ENCODE measurements around the gene ATP2A2. TPM values are rescaled to one million over a fixed set of nuclear protein-coding genes. Genes with fewer than 3 reads are reported as not detected.

Gene ATP2A2
- total and polyA plus RNA-seq, 2 donors (not counting 1 experiment from before 2014, with no cell fraction given): 35.3 to 68.2 TPM

GRCh38 chr12:110243227-110243626 is 37.8 kb upstream of the ATP2A2 start:
- Histone ChIP-seq H4K20me1 (ENCODE audit: control insufficient read depth, insufficient read depth, low read length, poor library complexity, severe bottlenecking) (no peaks in the 10 kb centered on the region), H2AFZ (ENCODE audit: insufficient read depth, low read depth, low read length, poor library complexity, severe bottlenecking) (no peak overlapping the region), H3K4me3 (ENCODE audit: control extremely low read depth in 1 of 5, extremely low read depth in 1 of 5, insufficient read depth in 1 of 5, low read depth in 2 of 5, low read length in 4 of 5) (no peak overlapping the region), H3K27me3 (replicated peaks in 1 of 4; ENCODE audit: control extremely low read depth in 1 of 4, control insufficient read depth in 3 of 4, insufficient read depth in 4 of 4, low read length in 3 of 4) (no peaks in the 10 kb centered on the region), H3K4me1 (ENCODE audit: control insufficient read depth in 2 of 2, insufficient read depth in 2 of 2, low read length in 2 of 2) (peaks cover 0 to 5% of the 10 kb centered on the region in 2 donors), H3K4me2 (replicated peaks; ENCODE audit: low read depth, low read length, poor library complexity, severe bottlenecking) (no peak overlapping the region), H3K36me3 (replicated peaks in 1 of 2; ENCODE audit: control extremely low read depth in 1 of 2, control insufficient read depth in 1 of 2, extremely low read depth in 1 of 2, insufficient read depth in 2 of 2, low read length in 1 of 2) (no peaks in the 10 kb centered on the region), H3K9ac (ENCODE audit: low read length) (no peak overlapping the region), H3K9me3 (ENCODE audit: control extremely low read depth in 1 of 3, control insufficient read depth in 2 of 3, insufficient read depth in 1 of 3, low read length in 2 of 3) (peaks cover 0 to 3% (median 0%) of the 10 kb centered on the region in 3 donors), H3K79me2 (ENCODE audit: control insufficient read depth, insufficient read depth, low read length) (no peaks in the 10 kb centered on the region), H3K27ac (ENCODE audit: low read length in 2 of 2) (no peak overlapping the region)
- POLR2A ChIA-PET: no interaction called here
- Mint-ChIP-seq H3K4me1 (peaks cover 7% of the 10 kb centered on the region), H3K27ac (no peak overlapping the region), H3K27me3 (peaks cover 9% of the 10 kb centered on the region), H3K9me3 (ENCODE audit: insufficient read depth) (no peaks in the 10 kb centered on the region), H3K4me3 (no peak overlapping the region)
- TF ChIP-seq EZH2 (IDR thresholded peaks at IDR 0.05; ENCODE audit: borderline replicate concordance, insufficient read depth, low read depth, low read length, poor library complexity, severe bottlenecking) (no peak), CTCF (IDR thresholded peaks at IDR 0.05) (no peak)
- ATAC-seq (ENCODE audit: low read depth) (no peak), DNase-seq (no peak)
- WGBS (ENCODE audit: insufficient coverage): 91% methylated on average over 4 of the region's 5 CpGs
- intact Hi-C loops (cut with micrococcal nuclease): no loop called here
- CTCF ChIA-PET: interaction anchor here (1.5 kb wide), 1 partner anchor 143 kb away, joined by 3 read pairs; no protein-coding TSS in a partner anchor

- Histone ChIP-seq H3K4me3 (ENCODE audit: control extremely low read depth in 1 of 5, extremely low read depth in 1 of 5, insufficient read depth in 1 of 5, low read depth in 2 of 5, low read length in 4 of 5) (no peak overlapping the region), H3K9ac (ENCODE audit: low read length) (no peak overlapping the region), H3K79me2 (ENCODE audit: control insufficient read depth, insufficient read depth, low read length) (no peaks in the 10 kb centered on the region), H3K4me2 (replicated peaks; ENCODE audit: low read depth, low read length, poor library complexity, severe bottlenecking) (no peak overlapping the region), H3K27ac (ENCODE audit: low read length in 2 of 2) (no peak overlapping the region), H3K27me3 (replicated peaks in 1 of 4; ENCODE audit: control extremely low read depth in 1 of 4, control insufficient read depth in 3 of 4, insufficient read depth in 4 of 4, low read length in 3 of 4) (no peaks in the 10 kb centered on the region), H4K20me1 (ENCODE audit: control insufficient read depth, insufficient read depth, low read length, poor library complexity, severe bottlenecking) (no peaks in the 10 kb centered on the region), H3K4me1 (ENCODE audit: control insufficient read depth in 2 of 2, insufficient read depth in 2 of 2, low read length in 2 of 2) (peaks cover 0 to 5% of the 10 kb centered on the region in 2 donors), H2AFZ (ENCODE audit: insufficient read depth, low read depth, low read length, poor library complexity, severe bottlenecking) (no peak overlapping the region), H3K36me3 (replicated peaks in 1 of 2; ENCODE audit: control extremely low read depth in 1 of 2, control insufficient read depth in 1 of 2, extremely low read depth in 1 of 2, insufficient read depth in 2 of 2, low read length in 1 of 2) (no peaks in the 10 kb centered on the region), H3K9me3 (ENCODE audit: control extremely low read depth in 1 of 3, control insufficient read depth in 2 of 3, insufficient read depth in 1 of 3, low read length in 2 of 3) (peaks cover 0 to 3% (median 0%) of the 10 kb centered on the region in 3 donors)
- ChIA-PET POLR2A (no interaction called here), CTCF (interaction anchor here (1.1 to 2.5 kb wide), 3 partner anchors 143 to 391 kb away, joined by 3 to 10 read pairs (median 9); no protein-coding TSS in a partner anchor)
- no peak for DNase-seq
- no peak for ATAC-seq (ENCODE audit: low read depth)
- Mint-ChIP-seq H3K9me3 (ENCODE audit: insufficient read depth) (no peaks in the 10 kb centered on the region), H3K4me3 (no peak overlapping the region), H3K4me1 (peaks cover 7% of the 10 kb centered on the region), H3K27ac (no peak overlapping the region), H3K27me3 (peaks cover 9% of the 10 kb centered on the region)
- WGBS (ENCODE audit: insufficient coverage): 95% methylated on average over 11 of the region's 12 CpGs
- TF ChIP-seq CTCF (IDR thresholded peaks at IDR 0.05) (no peak), EZH2 (IDR thresholded peaks at IDR 0.05; ENCODE audit: borderline replicate concordance, insufficient read depth, low read depth, low read length, poor library complexity, severe bottlenecking) (no peak)
- intact Hi-C loops (cut with micrococcal nuclease): no loop called here
Measured at GRCh38 chr12:110244372-110244771, 36.7 kb upstream of the ATP2A2 start.

All from B cell (primary cell).